Suprapubic skin (tissue), 3 donors: ENCODE measurements around the gene ALG10.

Experiments used
- EP300 ChIP-seq: sonication (generic); formaldehyde crosslinking; IDR thresholded peaks from one replicate; pipeline ENCODE4 v1.6.1; 2017; ENCODE audit warnings: antibody characterized with exemption
- POLR2A ChIP-seq, 2 donors: fragments of 450-650 bp; IDR thresholded peaks; one replicate each; pipeline ENCODE4 v1.6.1; 2017; ENCODE audit warnings: antibody characterized with exemption in 2 of 2, mild to moderate bottlenecking in 2 of 2, moderate library complexity in 2 of 2
- TF ChIP-seq, protein P1 (sequence below), 2 donors: fragments of 200-600 bp in 1 of 2; fragments of 450-650 bp in 1 of 2; sonication (generic) in 1 of 2; IDR thresholded peaks; one replicate each; pipeline ENCODE4 v1.5.1; 2016 to 2019; ENCODE audit warnings: antibody characterized with exemption in 2 of 2, mild to moderate bottlenecking in 1 of 2, moderate library complexity in 1 of 2

DNA sequence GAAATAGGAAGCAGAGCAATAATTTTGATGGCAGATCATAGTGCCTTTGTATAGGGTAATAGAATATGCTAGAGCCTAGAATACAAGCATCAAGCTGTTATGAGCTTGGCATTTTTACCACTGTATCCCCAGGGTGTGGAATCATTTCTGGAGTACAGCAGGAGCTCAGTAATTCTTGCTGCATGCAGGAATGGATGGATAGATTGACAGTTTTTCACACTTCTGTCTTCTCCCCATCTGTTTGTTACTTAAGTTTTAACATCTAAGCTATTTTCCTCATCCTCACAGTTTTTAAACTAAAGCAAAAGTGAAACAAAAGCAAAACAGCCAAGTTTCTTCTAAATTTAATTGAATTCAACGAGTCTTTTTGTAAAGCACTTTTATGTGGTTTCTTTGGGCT lies 32.6 kb downstream of the ALG10 start:
- TF ChIP-seq, protein P1, sequence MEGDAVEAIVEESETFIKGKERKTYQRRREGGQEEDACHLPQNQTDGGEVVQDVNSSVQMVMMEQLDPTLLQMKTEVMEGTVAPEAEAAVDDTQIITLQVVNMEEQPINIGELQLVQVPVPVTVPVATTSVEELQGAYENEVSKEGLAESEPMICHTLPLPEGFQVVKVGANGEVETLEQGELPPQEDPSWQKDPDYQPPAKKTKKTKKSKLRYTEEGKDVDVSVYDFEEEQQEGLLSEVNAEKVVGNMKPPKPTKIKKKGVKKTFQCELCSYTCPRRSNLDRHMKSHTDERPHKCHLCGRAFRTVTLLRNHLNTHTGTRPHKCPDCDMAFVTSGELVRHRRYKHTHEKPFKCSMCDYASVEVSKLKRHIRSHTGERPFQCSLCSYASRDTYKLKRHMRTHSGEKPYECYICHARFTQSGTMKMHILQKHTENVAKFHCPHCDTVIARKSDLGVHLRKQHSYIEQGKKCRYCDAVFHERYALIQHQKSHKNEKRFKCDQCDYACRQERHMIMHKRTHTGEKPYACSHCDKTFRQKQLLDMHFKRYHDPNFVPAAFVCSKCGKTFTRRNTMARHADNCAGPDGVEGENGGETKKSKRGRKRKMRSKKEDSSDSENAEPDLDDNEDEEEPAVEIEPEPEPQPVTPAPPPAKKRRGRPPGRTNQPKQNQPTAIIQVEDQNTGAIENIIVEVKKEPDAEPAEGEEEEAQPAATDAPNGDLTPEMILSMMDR (IDR thresholded peaks at IDR 0.05) = no peak
- TF ChIP-seq EP300 (no peak), POLR2A (IDR thresholded peaks at IDR 0.05) (no peak)
